Measurements from ENCODE around the gene HEG1.

The HEG1 gene

DNA sequence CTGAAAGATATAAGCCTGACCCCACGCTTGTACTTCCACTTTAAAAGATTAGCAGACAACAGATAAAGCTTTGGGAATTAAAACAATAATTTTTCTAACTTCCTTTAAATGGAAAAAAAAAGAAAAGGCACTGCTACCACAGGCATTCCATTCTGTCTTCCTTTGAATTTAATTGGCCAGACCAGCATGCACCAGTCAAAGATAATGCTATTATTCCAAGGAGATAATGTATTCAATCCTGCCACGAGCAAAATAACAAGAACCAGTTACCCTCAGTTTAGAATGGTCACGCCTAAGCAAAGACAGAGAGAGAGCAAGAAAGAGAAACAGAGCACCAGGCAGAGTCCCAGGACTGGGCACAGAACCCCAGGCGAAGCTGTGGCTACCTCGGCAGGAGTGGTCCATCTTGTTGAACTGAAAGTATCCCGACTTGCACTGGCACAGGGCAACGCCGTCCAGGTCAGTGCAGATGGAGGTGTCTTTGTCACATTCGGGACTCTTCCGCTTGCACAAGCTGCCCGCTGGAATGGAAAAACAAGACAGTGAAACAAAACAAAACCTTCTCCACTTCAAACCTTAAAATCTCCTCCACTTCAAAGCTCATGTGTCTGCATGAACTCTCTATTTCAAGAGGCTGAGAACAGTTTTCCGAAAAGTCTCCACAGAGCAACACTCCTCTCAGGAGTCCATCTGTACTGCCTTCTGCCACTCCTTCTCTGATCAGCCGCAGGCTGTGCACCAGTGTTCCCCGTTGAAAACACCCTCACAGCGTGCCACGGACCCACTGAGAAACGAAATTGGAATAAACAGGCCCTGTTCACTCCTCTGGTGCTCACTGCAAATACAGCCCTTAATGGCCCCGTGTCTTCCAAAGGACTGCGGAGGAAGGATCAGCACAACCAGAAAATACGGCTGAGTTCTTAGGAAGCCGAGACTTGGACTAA lies 58.2 kb downstream of the HEG1 start:
- H3K36me3 Mint-ChIP-seq (ENCODE audit: low read depth) = peaks cover 6% of the 10 kb centered on the region
- no peaks in the 10 kb centered on the region for H3K9me3 Mint-ChIP-seq
- TF ChIP-seq, protein P1, sequence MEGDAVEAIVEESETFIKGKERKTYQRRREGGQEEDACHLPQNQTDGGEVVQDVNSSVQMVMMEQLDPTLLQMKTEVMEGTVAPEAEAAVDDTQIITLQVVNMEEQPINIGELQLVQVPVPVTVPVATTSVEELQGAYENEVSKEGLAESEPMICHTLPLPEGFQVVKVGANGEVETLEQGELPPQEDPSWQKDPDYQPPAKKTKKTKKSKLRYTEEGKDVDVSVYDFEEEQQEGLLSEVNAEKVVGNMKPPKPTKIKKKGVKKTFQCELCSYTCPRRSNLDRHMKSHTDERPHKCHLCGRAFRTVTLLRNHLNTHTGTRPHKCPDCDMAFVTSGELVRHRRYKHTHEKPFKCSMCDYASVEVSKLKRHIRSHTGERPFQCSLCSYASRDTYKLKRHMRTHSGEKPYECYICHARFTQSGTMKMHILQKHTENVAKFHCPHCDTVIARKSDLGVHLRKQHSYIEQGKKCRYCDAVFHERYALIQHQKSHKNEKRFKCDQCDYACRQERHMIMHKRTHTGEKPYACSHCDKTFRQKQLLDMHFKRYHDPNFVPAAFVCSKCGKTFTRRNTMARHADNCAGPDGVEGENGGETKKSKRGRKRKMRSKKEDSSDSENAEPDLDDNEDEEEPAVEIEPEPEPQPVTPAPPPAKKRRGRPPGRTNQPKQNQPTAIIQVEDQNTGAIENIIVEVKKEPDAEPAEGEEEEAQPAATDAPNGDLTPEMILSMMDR (IDR thresholded peaks at IDR 0.05; ENCODE audit: unreplicated experiment in 3 of 3) = no peak
- H3K27ac Mint-ChIP-seq = peak overlapping the region in 2 of 3 experiments; percentile 10 to 16
- H3K4me3 Mint-ChIP-seq = no peak overlapping the region
- peaks cover 16% of the 10 kb centered on the region for H3K4me1 Mint-ChIP-seq
- H3K27me3 Mint-ChIP-seq (ENCODE audit: low read depth) = peaks cover 4% of the 10 kb centered on the region

DNA sequence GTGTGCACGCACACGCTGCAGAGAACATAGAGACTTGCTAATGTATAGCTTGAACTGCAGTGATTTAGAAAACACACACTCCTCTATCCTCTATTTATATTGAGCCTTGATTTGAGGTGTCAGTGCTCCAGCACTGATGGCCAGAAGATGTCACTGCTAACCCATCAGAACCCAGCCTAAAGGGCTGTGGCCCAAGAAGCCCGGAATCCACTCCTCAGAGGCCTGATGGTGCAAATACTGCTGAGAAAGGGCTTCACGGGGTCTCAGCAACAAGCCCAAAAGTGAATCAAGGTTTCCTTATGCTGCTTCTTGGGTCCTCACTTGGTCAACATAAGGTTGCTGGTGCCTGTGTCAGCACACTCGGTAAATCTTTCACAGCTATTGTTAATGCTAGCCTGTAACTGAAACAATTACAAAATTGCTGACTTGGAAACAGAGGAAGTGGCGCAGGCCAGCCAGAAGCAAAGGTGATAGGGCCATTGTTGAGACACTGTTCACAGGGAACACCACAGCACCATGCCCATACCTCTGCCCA lies 60.3 kb downstream of the HEG1 start:
- TF ChIP-seq, protein P1 (IDR thresholded peaks at IDR 0.05; ENCODE audit: unreplicated experiment in 3 of 3) = peak; percentile 78 to 81 (median 80)
- no peak overlapping the region for H3K4me3 Mint-ChIP-seq

DNA sequence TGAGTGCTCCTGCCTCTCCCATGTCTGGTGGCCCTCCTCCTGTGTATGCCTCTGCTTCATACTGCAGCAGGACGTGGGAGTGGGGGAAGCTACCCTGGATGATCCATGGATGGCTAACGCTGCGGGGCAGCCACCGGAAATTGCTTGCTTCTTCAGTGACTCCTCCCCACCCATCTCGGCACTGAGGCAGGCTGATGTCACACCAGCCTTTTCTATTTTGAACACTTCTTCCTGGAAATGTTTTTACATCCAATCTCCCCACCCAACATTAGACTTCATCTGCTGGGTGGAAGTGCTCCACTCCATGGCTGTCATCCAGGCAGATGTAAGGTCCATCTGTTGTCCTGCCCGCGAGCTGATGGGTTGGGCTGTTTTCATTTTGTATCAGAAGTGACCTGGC lies 62.3 kb downstream of the HEG1 start:
- Mint-ChIP-seq H3K36me3 (ENCODE audit: low read depth) (no peaks in the 10 kb centered on the region), H3K27ac (no peak overlapping the region), H3K4me3 (no peak overlapping the region), H3K9me3 (no peaks in the 10 kb centered on the region), H3K4me1 (peaks cover 5% of the 10 kb centered on the region), H3K27me3 (ENCODE audit: low read depth) (peaks cover 4% of the 10 kb centered on the region)
- TF ChIP-seq, protein P1 (IDR thresholded peaks at IDR 0.05; ENCODE audit: unreplicated experiment in 3 of 3) = no peak

More for the DNA sequence above, 60.3 kb downstream of the HEG1 start:
- peaks cover 4% of the 10 kb centered on the region for H3K27me3 Mint-ChIP-seq (ENCODE audit: low read depth)
- H3K27ac Mint-ChIP-seq = peak overlapping the region; percentile 5 to 66 (median 37)
- H3K4me1 Mint-ChIP-seq = peaks cover 5% of the 10 kb centered on the region
- no peaks in the 10 kb centered on the region for H3K36me3 Mint-ChIP-seq (ENCODE audit: low read depth)
- H3K9me3 Mint-ChIP-seq = no peaks in the 10 kb centered on the region

DNA sequence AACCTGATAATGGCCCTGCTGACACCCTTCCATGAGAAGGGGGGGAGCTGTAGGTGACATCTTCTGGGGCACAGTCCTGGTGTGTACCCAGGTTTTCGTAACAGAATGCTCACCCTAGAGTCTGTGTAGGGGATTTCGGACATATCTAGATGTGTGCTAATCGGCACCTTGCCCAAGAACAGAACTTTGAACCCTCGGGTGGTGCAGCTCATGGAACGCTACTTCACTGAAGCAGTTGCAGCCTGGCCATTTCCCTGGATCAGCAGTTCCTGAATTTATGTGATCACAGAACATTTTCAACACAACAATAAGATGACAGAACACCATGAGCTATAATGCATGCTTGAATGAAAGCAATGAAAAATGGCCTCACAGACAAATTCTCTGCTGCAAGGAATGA lies 63.8 kb downstream of the HEG1 start:
- Mint-ChIP-seq H3K36me3 (ENCODE audit: low read depth) (no peaks in the 10 kb centered on the region), H3K27ac (no peak overlapping the region), H3K27me3 (ENCODE audit: low read depth) (peaks cover 4% of the 10 kb centered on the region), H3K4me3 (no peak overlapping the region), H3K4me1 (peaks cover 5% of the 10 kb centered on the region), H3K9me3 (no peaks in the 10 kb centered on the region)
- TF ChIP-seq, protein P1 (IDR thresholded peaks at IDR 0.05; ENCODE audit: unreplicated experiment in 3 of 3) = no peak

DNA sequence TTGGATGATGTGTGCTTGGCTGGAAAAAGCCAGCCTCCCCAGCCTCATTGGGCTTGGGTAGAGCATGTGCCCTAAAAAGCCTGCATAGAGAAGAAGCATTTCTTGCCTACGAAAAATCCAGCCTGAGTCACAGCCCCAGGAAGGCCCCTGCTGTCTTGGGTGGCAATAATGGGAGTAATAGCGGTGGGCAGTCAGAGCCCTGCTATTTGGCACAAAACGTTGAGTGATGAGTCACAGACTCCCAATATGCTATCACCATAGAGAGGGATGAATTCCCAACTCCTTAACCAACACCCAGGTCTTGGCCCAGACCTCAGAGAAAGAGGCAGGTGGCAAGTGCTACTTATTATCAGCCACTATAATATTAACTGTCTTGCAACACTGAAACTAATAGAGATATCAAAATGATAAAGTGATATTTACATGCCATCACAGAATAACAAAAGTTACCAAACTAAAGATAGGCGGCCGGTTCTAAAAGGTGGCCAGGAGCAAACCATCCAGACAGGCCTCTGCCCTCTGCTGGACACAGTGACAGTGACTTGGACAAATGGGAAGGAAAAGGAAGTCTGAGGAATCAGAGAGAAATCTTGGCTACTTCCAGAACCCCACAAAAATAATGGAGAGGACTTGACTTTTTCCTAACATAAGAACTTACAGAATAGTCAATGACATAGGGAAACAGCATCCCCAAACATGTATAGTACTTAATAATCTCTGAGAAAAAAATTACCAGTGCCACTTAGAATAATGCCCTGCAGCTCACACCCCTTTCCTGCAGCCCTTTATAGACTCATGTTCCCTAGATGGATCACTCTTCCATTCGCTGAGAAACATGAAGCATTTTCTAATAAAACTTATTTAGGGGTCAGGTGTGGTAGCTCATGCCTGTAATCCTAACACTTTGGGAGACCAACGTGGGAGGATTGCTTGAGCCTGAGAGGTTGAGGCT lies 69.3 kb downstream of the HEG1 start:
- Mint-ChIP-seq H3K9me3 (no peaks in the 10 kb centered on the region), H3K27ac (no peak overlapping the region), H3K4me3 (no peak overlapping the region), H3K27me3 (ENCODE audit: low read depth) (no peaks in the 10 kb centered on the region), H3K36me3 (ENCODE audit: low read depth) (no peaks in the 10 kb centered on the region), H3K4me1 (no peaks in the 10 kb centered on the region)
- TF ChIP-seq, protein P1 (IDR thresholded peaks at IDR 0.05; ENCODE audit: unreplicated experiment in 3 of 3) = peak; percentile 35 to 56 (median 52)
